GM18861 (cell line): ENCODE data around the gene KRTAP22-2.

Source experiments
- ATAC-seq: cut with Tn5 transposase; IDR thresholded peaks from one replicate; pipeline ENCODE4 v1.9.1; 2021; ENCODE audit not compliant: unreplicated experiment

Gene KRTAP22-2

DNA sequence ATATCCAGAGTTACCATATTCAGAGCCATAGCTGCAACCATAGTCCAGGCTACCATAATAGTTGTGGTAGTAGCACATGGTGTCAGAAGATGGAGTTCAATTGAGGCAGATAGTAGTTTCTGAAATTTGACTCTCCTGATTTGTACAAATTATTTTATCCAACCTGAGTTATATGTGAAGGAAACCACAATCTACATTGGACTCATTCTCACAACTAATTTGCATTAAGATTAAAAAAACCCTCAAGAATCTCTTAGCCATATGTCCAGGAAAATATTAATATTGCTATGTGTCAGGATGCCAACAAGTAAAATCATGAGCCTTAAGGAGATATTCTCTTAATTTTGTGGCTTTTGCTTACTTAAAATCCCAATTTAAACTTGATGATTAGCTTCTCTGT lies at the start of gene KRTAP22-2:
TSS of gene KRTAP22-2 (minus strand) at position 101 of the 400 bp plus-strand sequence.
- ATAC-seq, result no peak

DNA sequence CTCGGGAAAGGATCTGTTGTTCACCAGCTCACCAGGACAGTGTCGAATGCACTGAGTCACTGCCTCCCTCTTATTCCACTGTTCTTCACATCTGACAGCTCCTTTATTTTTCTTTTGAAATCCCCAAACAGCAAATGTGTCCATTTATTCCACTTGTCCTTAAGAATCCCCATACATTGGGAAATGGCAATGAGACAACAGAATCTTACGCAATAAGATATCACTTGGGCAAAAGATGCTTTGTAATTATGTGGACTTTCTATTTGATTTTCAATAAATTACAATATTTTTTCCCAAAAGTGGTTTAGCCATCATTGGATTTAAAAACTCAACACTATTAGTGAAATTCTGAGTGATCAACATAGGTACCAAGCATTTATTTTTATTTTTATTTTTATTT lies 48.5 kb upstream of the KRTAP22-2 start:
- no peak for ATAC-seq

DNA sequence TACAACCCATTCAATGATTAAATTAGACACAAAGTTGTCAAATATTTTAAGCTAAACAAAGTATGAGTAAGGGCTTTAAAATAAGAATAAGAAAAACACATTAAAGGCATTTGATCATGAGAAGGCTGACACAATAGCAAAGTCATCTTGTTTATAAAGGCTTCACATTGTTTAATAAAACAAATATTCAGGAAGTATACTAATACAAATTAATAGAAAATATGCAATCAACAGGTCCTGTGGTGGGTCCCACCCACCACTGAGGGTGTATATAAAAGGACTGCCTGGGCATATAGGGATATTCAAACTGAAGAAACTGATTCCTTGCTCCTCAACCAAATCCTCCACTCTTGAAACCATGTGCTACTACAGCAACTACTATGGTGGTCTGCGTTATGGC lies 44.7 kb upstream of the KRTAP22-2 start, which contains the start of gene KRTAP20-2:
TSS of gene KRTAP20-2 (plus strand) at position 301 of the 400 bp plus-strand sequence. CDS start at position 359, 58 bp downstream.
- no peak for ATAC-seq

DNA sequence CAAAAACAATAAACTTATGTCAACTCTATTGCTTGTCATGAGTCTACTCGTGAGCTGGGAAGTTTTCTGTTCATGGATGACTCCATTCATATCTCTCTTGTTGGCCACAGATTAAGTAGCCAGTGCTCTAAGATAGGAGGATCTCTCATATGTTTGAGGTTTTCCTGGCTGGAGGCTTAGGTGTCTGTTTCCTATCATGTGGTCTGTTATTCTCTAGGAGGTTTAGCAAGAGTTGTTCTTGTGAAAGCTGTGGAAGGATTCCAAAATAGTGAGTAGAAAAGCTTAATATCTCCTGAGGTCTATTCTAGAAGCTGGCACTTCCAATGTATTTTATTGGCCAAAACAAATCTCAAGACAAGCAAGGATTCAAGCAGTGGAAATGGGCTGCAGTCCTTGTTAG lies 39.0 kb upstream of the KRTAP22-2 start:
- ATAC-seq, result no peak

DNA sequence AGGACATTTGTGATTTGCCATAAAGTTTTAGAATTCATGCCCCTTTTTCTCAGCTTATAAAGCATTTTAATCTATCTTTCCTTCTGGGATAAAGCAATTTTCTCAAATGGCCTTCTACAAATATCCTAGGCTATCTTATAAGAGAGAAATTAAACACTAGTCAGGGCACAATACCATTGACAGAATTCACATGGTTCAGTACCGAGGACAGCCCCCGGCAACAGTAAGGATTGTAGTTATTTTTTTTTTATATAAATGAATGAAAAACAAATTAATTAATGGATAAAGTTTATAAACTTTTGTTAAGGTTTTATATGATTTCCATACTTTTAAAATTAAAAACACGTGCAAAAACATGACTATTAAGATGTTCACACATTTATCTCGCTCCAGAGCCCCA lies 37.9 kb upstream of the KRTAP22-2 start:
- ATAC-seq, result no peak

DNA sequence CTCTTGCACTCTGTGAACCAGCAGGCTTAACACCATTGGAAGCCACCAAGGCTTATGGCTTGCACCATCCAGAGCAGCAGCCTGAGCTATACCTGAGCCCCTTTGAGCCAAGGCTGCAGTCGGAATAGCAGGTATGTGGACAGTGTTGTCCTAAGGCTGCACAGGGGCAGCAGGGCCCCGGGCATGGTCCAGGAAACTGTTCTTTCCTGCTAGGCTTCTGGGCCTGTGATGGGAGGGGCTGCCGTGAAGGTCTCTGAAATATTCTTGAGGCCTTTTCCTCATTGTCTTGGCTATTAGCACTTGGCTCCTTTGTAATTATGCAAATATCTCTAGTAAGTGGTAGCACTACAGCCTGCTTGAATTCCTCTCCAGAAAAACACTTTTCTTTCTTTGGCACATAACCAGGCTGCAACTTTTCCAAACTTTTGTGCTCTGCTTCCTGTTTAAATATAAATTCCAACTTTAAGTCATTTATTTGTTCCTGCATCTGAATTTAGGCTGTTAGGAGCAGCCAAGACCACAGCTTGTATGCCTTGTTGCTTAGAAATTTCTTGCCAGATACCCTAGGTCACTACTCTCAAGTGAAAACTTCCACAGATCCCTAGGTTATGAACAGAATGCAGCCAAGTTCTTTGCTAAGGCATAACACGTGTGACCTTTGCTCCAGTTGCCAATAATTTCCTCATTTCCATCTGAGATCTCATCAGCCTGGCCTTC lies 35.4 kb upstream of the KRTAP22-2 start:
- ATAC-seq, result no peak

DNA sequence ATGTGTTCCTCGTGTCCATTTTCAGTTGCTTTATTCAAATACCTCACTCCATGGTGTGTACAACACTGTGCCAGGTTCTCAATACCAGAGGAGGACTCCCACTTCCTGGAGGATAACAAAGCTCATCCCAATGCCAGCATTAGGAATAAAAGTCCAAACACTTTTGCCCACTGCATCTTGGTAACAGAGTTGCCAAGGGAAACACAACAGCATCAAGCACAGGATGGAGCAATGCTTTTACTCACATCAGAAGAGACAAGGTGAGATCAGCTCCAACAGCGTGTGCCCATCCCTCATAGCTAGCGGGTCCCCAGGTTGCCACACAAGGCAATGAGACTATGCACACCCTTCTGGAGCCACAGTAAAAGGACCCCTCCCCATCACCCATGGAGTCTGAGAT lies 33.2 kb upstream of the KRTAP22-2 start:
- ATAC-seq, result no peak

DNA sequence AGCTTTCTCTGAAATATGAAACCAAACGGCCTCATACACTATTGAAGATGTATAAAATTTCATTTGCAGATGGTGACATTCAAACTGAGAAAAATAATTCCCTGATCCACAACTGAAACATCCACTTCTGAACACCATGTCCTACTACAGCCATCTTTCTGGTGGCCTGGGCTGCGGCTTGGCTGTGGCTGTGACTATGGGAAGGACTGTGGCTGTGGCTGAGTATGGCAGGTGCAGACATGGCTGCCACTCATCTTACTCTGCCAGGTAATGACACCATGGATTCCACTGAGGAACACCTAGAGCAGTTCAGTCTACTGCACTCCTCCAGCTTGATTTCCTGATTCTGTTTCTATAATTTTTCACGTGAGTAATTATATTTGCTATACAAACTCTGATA lies 30.3 kb upstream of the KRTAP22-2 start, which contains the start of gene KRTAP20-4:
TSS of gene KRTAP20-4 (plus strand) at position 106 of the 400 bp plus-strand sequence.
- no peak for ATAC-seq

DNA sequence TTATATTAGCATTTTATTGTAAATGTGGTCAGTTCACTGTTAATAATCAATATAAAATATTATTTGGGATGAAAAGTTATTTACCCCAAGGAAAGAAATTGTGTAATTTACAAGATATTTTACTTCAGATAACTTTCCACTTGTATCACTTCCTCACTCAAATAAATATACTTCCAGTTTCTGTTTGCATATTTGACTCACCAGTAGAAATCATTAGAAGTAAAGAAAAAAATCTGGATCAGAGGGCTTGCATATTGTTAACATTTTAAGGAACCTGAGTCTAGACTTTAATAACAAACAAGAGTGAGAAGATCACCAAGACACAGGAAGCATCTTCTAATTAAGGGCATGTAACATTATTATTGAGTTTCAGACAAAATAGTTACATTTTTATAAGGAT lies 29.9 kb upstream of the KRTAP22-2 start:
- ATAC-seq, result no peak

DNA sequence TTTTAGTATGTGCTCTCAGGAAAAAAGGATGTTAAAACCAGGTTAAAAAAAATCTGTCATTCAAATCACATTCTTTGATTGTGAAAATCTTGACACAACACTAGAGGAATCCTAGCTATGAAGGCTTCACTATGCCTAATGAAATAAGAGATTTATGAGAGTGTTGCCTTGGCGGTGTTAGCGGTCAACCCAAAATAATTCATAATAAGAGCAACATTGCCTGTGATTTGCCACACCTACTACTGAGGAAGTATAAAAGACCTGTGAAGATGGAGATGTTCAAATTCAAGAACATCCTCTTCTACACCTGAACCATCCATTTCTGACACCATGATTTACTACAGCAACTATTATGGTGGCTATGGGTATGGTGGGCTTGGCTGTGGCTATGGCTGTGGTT lies 25.9 kb upstream of the KRTAP22-2 start, which contains the start of gene KRTAP20-1:
TSS of gene KRTAP20-1 (plus strand) at position 301 of the 400 bp plus-strand sequence. CDS start at position 331, 30 bp downstream.
- no peak for ATAC-seq

DNA sequence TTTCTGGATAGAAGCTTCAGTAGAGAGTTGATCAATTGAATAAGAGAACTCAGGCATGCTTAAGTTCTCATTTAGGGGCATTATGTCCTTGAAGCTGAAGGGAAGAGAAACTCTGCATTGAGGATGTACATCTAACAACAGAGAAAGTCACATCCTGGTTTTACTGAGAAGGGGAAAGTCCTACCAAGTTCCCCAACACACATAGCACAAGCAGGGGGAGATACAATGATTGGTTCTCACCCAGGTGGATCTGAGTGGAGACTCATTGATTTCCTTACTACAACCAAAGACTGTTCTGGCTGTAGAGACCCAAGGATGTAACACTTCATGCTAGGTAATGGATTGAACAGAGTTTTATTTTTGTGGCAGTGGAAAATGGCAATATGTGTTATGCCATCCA lies 25.0 kb upstream of the KRTAP22-2 start:
- no peak for ATAC-seq

DNA sequence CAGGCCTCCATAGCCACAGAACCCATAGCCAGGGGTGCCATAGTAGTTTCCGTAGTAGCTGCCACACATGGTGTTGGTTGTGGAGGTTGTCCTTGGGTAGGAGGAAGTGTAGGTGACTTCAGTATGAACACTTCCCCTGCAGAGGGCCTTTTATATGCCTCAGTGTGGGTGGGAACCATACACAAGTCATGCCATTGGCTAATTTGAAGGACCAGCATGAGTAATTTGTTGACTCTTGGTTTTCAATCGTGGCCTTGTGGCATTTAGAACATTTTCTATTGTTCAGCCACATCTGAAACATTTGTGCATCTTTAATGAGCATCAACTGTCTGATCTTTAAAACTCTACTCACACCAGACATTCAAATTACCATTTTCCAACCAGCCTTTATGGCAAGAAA lies 23.6 kb upstream of the KRTAP22-2 start, which contains the start of gene KRTAP6-1:
TSS of gene KRTAP6-1 (minus strand) at position 95 of the 400 bp plus-strand sequence. CDS start at position 69, 26 bp downstream.
- no peak for ATAC-seq

DNA sequence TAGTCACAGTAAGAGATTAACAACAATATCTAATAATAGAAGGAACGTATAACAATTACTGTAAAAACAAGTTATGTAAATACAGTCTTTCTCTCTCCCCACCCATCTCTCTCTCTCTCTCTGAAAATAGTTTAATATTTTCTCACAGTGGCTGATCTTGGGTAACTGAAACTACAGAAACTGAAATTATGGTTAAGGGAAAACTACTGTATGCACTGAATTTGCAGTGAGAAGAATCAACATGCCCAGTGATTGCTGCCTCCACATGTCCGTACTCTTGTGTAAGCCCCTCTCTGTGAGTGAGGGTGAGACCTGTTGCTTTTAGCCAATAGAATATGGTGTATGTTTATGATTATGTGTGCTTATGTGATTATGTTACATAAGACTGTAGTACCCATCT lies 21.9 kb upstream of the KRTAP22-2 start:
- no peak for ATAC-seq

DNA sequence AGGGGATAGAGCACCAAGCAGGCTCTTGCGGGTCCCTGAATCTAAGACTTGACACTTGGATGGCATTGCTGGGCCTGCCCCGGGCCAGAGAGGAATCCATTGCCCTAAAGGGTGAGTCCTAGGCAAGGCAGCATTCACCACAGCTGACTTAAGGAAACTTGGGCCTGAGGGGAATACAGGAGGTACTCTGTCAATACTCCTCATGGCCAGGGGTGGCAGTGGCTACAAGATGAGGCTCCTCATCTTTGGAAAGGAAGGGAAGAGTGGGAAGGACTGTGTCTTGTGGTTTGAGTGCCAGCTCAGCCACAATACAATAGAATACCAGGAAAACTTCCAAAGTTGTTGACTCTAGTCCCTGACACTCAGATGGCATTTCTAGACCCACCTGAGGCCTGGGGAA lies 15.8 kb upstream of the KRTAP22-2 start:
- no peak for ATAC-seq

DNA sequence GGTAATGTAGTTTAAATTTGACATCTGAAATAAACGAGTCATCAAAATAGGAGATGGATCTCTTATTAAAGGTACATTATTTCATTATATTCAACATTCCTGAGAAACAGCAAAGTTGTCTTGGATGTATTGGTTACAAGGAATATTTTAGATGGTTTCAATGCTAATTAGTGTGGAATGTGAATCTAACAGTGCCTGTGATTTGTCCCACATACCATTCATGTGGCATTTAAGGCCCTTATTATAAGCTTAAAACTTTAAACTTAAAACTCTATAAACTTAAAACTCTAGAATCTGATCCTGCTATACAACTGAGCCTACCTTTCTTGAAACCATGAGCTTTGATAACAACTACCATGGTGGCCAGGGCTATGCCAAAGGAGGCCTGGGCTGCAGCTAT lies 10.6 kb upstream of the KRTAP22-2 start, which contains the start of gene KRTAP22-1:
TSS of gene KRTAP22-1 (plus strand) at position 301 of the 400 bp plus-strand sequence.
- no peak for ATAC-seq

DNA sequence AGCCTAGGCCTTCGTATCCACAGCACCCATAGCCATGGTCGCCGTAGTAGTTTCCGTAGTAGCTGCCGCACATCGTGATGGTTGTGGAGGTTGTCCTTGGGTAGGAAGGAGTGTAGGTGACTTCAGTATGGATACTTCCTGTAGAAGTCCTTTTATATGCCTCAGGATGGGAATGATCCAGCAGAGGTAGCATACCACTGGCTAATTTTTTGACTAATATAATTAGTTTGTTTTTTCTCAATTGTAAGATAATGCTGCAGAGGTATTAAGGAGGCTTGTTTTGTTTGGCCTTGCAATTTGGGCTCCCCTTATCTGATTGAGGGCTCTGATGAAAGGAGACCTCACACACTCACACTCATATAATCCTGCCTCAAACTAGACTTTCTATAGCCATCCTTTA lies 8.6 kb upstream of the KRTAP22-2 start, which contains the start of gene KRTAP6-2:
TSS of gene KRTAP6-2 (minus strand) at position 101 of the 400 bp plus-strand sequence. CDS start at position 73, 28 bp downstream.
- ATAC-seq, result no peak

DNA sequence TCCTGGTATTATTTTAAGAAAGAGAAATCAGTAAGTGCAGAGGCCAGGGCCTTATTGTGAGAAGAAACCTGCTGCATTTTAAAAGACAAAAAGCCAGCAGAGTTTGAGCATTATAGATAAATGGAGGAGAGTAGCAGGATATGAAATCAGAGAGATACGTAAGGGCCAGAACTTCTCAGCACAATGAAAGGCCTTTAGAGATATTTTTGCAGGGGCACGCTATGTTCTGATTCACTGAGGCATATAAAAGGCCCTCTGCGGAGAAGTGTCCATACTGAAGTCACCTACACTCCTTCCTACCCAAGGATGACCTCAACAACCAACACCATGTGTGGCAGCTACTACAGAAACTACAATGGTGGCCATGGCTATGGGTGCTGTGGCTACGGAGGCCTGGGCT lies 1.9 kb upstream of the KRTAP22-2 start, which contains the start of gene KRTAP6-3:
TSS of gene KRTAP6-3 (plus strand) at position 301 of the 400 bp plus-strand sequence. CDS start at position 307, 6 bp downstream.
- no peak for ATAC-seq

DNA sequence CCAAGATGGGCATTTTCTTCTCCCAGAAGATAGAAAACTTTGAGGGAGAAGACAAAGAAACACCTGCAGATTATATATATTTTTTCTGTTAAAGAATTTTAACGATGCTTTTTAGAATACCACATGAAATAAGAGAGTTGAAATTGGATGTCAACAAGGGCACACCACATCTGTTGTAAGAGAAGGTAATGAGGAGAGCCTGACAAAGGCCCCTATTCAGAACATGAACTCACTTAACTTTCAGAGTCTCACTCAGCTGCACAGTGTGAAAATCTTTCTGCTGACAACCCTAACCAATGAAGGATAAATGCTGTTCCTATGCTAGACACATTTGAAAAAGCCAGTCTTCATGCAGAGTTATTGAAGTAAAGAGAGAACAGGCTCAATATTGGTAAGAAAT lies 7.3 kb downstream of the KRTAP22-2 start:
- no peak for ATAC-seq

DNA sequence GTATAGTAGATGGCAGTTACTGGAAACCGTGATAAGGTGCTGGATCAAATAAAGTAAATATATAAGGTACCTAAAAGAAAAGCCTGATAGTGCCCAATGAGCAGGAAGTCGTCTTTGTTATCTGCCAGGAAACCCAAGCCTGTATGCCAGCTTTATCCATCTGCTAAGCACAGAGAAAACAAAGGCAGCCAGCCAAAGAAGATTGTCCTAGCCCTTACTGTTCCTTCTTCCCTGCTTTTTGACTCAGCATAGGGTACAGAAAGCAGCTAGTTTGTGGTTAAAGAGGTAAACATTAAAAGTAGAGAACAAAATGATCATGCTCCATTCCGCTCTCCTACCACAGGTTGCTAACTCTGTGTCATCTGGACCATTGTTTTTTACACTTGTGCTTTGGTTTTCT lies 10.1 kb downstream of the KRTAP22-2 start:
- no peak for ATAC-seq

DNA sequence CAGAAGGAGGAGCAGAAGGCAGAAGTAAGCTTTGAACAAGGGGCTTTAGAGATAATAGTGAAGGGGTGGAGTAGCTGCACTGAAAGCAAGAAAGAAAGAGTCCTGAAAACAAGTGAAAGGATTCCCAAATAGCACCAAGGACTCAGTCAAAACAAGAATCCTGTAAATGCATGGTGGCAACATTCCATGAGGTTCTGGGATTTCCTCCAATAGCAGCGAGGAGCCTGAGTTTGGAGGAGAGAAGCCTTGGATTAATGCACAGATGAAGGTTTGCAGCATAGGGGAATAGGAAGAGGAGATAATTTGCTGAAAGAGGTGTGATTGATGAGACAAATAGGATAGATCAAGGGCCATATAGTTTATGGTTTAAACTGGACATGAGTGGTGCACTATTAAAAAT lies 10.9 kb downstream of the KRTAP22-2 start:
- ATAC-seq, result no peak

DNA sequence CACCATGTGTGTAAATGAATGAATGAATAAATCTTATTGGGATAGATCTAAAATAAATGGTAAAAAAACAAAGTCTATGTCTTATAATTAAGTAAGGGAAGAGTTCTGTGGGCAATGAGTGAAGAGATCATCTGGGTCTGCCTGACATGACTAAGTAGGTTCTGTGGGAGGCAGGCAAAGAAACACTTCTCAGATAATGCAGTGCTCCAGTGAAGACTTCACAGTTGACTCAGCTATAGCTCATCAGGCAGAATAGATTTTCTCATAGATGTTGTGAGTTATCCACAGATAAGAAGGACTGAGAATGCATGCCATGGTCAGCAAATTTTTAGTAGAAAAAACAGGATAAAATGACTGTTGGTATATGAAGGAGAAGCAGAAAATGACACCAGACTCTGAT lies 12.4 kb downstream of the KRTAP22-2 start:
- ATAC-seq, result no peak

DNA sequence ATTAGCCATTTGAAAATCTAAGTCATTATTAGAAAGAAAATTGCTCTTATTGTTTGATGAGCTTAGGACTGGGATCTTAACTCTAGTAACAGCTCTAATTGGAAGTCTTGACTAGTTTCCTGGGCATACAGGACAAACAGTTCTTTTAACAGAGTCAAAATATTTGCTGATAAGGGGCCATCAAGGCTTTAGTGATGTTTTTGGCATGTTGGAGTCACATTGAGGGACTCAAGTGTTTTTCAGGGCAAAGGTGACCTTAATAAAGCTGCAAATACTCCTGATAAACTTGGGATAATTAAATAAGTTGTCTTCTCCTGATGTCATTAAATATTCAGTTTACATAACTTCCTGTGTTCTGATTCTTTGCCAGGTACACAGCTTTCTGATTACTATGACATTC lies 22.6 kb downstream of the KRTAP22-2 start:
- ATAC-seq, result no peak
